Amniotic epithelial cell (primary cell): Measurements from ENCODE around the gene CENPL.

Source experiments
- DNase-seq: peaks from one replicate; pipeline ENCODE4 v3.0.0-alpha.2; 2010; ENCODE audit warnings: low read depth

CENPL gene

GRCh38 chr1:173758110-173758509, 66.6 kb downstream of the CENPL start:
- no peak for DNase-seq

DNA sequence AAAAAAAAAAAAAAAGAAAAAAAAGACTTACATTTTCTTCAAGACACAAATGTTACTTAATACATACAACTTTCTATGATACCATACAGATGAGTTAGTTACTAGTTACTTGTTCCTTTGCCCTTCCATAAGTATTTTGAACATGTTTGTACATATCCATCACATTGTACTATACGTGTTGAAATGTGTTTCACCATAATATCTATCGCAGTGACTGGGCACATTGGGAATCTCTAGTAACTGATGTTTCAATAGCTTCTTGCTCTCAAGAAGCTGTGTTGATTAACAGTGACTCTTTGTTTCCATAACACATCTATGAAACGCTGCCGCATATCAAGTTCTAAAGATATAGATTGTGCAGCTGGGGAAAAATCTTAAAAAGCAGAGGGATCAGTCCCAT, 67.0 kb downstream of the CENPL start:
- no peak for DNase-seq

DNA sequence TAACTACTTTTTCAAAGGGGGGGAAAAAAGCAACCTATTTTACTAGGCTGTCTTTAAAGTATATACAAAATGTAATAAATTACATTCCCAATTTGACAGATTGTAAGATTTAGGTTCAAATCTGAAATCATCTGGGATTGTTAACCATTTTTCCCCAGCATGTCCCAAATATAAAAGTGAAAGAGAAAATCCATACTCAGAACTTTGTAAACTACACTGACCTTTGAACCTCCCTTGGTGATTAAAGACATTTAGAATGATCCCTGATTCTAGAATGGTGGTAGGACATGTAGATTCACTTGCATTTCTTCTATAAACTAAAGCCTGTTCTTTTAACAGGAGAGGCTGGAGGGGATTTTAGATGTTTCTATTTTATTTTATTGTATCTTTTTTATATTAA, 70.9 kb downstream of the CENPL start:
- no peak for DNase-seq
